Heart left ventricle (tissue), 16 donors: ENCODE measurements around the gene ELAVL2. TPM values are rescaled to one million over a fixed set of nuclear protein-coding genes. Genes with fewer than 3 reads are reported as not detected.

Experiments used
- ATAC-seq, 4 donors: fragments of 200-7000 bp; cut with Tn5 transposase; one replicate each; pipeline ENCODE4 v1.9.1; 2020 to 2022; ENCODE audit warnings: moderate library complexity in 4 of 4, mild to moderate bottlenecking in 3 of 4, moderate number of reproducible peaks in 1 of 4
- DNase-seq, 5 donors: peaks; one replicate each; pipeline ENCODE4 v3.0.0-alpha.2; 2020
- H3K27ac ChIP-seq, 12 donors: fragments of 200-600 bp; sonication (generic) in 4 of 12; one replicate each; pipeline versions ENCODE4 v1.5.0 to v1.8.0; 2016 to 2022; ENCODE audit warnings: mild to moderate bottlenecking in 2 of 12
- H3K27me3 ChIP-seq, 9 donors: fragments of 200-600 bp; sonication (generic) in 2 of 9; one replicate each; pipeline versions ENCODE4 v1.5.1 to v1.8.0; 2016 to 2022; ENCODE audit warnings: mild to moderate bottlenecking in 3 of 9
- H3K36me3 ChIP-seq, 9 donors: fragments of 200-600 bp; sonication (generic) in 2 of 9; one replicate each; pipeline versions ENCODE4 v1.5.0 to v1.8.0; 2018 to 2022; ENCODE audit warnings: mild to moderate bottlenecking in 2 of 9
- H3K4me1 ChIP-seq, 12 donors: fragments of 200-600 bp; sonication (generic) in 4 of 12; one replicate each; pipeline versions ENCODE4 v1.5.0 to v1.8.0; 2016 to 2022; ENCODE audit warnings: mild to moderate bottlenecking in 3 of 12
- H3K4me3 ChIP-seq, 12 donors: fragments of 200-600 bp; sonication (generic) in 4 of 12; one replicate each; pipeline versions ENCODE4 v1.5.0 to v1.8.0; 2017 to 2022; ENCODE audit warnings: mild to moderate bottlenecking in 9 of 12, moderate library complexity in 4 of 12
- H3K9me3 ChIP-seq, 12 donors: fragments of 200-600 bp; sonication (generic) in 4 of 12; one replicate each; pipeline versions ENCODE4 v1.5.0 to v1.8.0; 2016 to 2022; ENCODE audit warnings: mild to moderate bottlenecking in 1 of 12
- POLR2A ChIP-seq, 2 donors: fragments of 450-650 bp; IDR thresholded peaks; one replicate each; pipeline ENCODE4 v1.6.1; 2017; ENCODE audit warnings: antibody characterized with exemption in 2 of 2, mild to moderate bottlenecking in 2 of 2, moderate library complexity in 2 of 2
- WGBS, 4 donors: extraction: QIAGEN DNeasy Blood & Tissue Kit in 2 of 4; methylation state at CpG; one replicate each; pipeline versions ENCODE4 v1.1.5 to v1.1.7; 2013 to 2018; 5-methylcytosine and 5-hydroxymethylcytosine counted together
- intact Hi-C, 10 donors: fragments of 100-400 bp; cut with DNase I; formaldehyde crosslinking; loops; one replicate each; pipeline versions ENCODE4 v1.11.1 to v1.14.2; 2022
- long read RNA-seq, 3 donors: library from polyadenylated mRNA; unstranded; transcript quantifications; one replicate each; pipeline ENCODE4 v2.0.0, GENCODE V29; 2020 to 2021
- polyA plus RNA-seq, 2 donors: library from polyadenylated mRNA; stranded (reverse); fragments of 200-250 nt; gene quantifications; one replicate each; pipeline ENCODE4 v1.2.3, GENCODE V29; 2013
- total RNA-seq, 9 donors: library from RNA; depleted of rRNA in 2 of 9; stranded (reverse); fragments of >200 nt in 2 of 9; fragmentation: NEBNext Ultra II Directional in 3 of 9; extraction: Animal tissue kit (Norgen Biotek cat#: 25700) in 3 of 9; gene quantifications; one replicate each; pipeline versions ENCODE4 v1.1.0 to v1.2.4, GENCODE V29; 2016 to 2023
- TF ChIP-seq, protein P1 (sequence below), 12 donors: fragments of 200-600 bp; sonication (generic) in 4 of 12; IDR thresholded peaks; one replicate each; pipeline versions ENCODE4 v1.5.0 to v1.8.0; 2018 to 2022; ENCODE audit warnings: antibody characterized with exemption in 12 of 12, mild to moderate bottlenecking in 5 of 12
- donor health status: ischemic (EF 13 %, LVEDD 7.1; RV severe dilation, severe dysfunction).
- donor health status: healthy with polysubstance abuse.
- donor health status: DM: no; HTN: yes; CAD: no.
- donor health status: DM: no; HTN: no; CAD: no.
- donor health status: ischemic (EF 25% LVEDD 6.9; RV normal size, moderate dysfunction).
- donor health status: ischemic (EF 25% LVEDD 5.7; RV mildly dilated, moderate dysfunction).
- donor health status: healthy.
- donor health status: DM: yes; HTN: yes; CAD: no.
- donor health status: ischemic (EF 35%, LVEDD 5.7; RV mildly dilated, moderate dysfunction).
- donor health status: nonischemic (EF 11% LVEDD 7.7; RV severe dilation, severe dysfunction).
- donor health status: DM: yes; HTN: yes; CAD: no.
- donor health status: PGD.
- donor health status: ischemic (EF 29% LVEDD 5.4; RV normal size, mild dysfunction).
- donor health status: nonischemic (EF 23%, LVEDD 6.1; RV moderate dilation, normal function).

Gene ELAVL2
- under 1 TPM in 5 of 9 donors, not detected in 4; 0.08 to 0.30 (median 0.19) TPM for total RNA-seq
- not detected for polyA plus RNA-seq
- long read RNA-seq, donor 1 = 0 reads
- long read RNA-seq, donor 2 = 0 reads
- long read RNA-seq, donor 3 = 0 reads

DNA sequence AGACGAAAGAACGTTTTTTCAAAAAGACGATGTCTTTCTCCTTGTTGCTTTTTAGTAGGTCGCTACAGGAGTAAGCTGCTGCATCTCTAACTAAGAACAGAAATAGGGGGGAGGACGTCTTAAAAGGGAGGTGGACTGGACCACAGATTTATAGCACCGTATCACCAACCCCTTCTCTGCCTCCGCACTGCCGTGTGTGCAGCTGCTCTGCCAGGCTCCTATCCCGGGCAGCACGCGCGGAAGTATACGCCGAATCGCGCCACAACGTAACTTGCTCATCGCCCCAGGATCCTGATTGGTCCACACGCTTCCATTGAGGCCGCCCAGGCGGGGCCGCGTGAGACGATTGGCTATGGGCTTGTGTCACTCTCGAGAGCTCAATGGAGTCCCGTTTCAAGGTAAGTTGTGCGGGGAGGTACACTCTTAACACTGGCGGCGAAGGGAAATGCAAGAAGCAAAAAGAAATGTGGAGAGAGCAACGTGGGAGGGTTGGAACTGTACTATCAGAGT is at the start of gene ELAVL2:
ELAVL2 (minus strand) TSS at position 121 of the 510 bp plus-strand sequence. CDS start 64,006 bp downstream, outside the sequence.
- H3K27ac ChIP-seq = no peak within 1 kb of the TSS
- DNase-seq (peak; percentile 74 to 84 (median 79)), ATAC-seq (peak; percentile 91 to 97 (median 94))
- H3K36me3 ChIP-seq = no peaks in the 10 kb centered on the region
- H3K27me3 ChIP-seq = peaks cover 35 to 98% (median 86%) of the 10 kb centered on the region in 9 donors
- no peak for TF ChIP-seq POLR2A (IDR thresholded peaks at IDR 0.05)
- TF ChIP-seq, protein P1, sequence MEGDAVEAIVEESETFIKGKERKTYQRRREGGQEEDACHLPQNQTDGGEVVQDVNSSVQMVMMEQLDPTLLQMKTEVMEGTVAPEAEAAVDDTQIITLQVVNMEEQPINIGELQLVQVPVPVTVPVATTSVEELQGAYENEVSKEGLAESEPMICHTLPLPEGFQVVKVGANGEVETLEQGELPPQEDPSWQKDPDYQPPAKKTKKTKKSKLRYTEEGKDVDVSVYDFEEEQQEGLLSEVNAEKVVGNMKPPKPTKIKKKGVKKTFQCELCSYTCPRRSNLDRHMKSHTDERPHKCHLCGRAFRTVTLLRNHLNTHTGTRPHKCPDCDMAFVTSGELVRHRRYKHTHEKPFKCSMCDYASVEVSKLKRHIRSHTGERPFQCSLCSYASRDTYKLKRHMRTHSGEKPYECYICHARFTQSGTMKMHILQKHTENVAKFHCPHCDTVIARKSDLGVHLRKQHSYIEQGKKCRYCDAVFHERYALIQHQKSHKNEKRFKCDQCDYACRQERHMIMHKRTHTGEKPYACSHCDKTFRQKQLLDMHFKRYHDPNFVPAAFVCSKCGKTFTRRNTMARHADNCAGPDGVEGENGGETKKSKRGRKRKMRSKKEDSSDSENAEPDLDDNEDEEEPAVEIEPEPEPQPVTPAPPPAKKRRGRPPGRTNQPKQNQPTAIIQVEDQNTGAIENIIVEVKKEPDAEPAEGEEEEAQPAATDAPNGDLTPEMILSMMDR (IDR thresholded peaks at IDR 0.05) = no peak
- intact Hi-C loops = no loop called here
- no peaks in the 10 kb centered on the region for H3K9me3 ChIP-seq
- WGBS, 4 donors = 1 to 2% (median 2%) methylated on average over 30 of the region's 30 CpGs
- peak within 1 kb of the TSS in 11 of 12 donors; percentile 7 to 62 (median 45) for H3K4me3 ChIP-seq
- peaks cover 0 to 37% (median 11%) of the 10 kb centered on the region in 12 donors for H3K4me1 ChIP-seq

DNA sequence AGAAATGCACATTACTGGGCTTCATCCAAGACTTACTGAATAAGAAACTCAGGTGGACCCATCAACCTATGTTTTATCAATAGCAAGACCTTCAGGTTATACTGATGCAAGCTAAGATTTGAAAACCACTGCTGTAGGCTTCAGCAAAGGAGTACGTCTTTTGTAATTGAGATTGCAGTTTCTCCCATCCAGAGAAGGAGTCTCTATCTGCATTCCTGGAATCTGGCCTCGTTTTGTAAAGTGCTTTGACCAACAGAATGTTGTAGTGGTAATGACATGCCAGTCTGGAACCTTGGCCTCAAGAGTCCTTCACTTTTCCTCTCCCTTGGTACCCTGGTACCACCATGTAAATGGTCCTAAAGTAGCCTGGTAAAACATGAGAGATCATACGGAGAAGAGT is 32.2 kb upstream of the ELAVL2 start:
- peaks cover 0 to 11% (median 0%) of the 10 kb centered on the region in 12 donors for H3K9me3 ChIP-seq
- intact Hi-C loops = loop anchor here in 1 of 10 donors (10.0 kb wide), 1 partner anchor 63 kb away; no protein-coding TSS in a partner anchor
- no peaks in the 10 kb centered on the region for H3K4me1 ChIP-seq
- no peak for TF ChIP-seq POLR2A (IDR thresholded peaks at IDR 0.05)
- TF ChIP-seq, protein P1 (IDR thresholded peaks at IDR 0.05) = no peak
- no peak for DNase-seq
- no peak for ATAC-seq
- H3K27ac ChIP-seq = no peak overlapping the region
- 62 to 79% (median 64%) methylated on average over 3 of the region's 3 CpGs for WGBS, 4 donors
- H3K27me3 ChIP-seq = peaks cover 0 to 8% (median 0%) of the 10 kb centered on the region in 9 donors
- H3K4me3 ChIP-seq = no peak overlapping the region
- H3K36me3 ChIP-seq = no peaks in the 10 kb centered on the region

DNA sequence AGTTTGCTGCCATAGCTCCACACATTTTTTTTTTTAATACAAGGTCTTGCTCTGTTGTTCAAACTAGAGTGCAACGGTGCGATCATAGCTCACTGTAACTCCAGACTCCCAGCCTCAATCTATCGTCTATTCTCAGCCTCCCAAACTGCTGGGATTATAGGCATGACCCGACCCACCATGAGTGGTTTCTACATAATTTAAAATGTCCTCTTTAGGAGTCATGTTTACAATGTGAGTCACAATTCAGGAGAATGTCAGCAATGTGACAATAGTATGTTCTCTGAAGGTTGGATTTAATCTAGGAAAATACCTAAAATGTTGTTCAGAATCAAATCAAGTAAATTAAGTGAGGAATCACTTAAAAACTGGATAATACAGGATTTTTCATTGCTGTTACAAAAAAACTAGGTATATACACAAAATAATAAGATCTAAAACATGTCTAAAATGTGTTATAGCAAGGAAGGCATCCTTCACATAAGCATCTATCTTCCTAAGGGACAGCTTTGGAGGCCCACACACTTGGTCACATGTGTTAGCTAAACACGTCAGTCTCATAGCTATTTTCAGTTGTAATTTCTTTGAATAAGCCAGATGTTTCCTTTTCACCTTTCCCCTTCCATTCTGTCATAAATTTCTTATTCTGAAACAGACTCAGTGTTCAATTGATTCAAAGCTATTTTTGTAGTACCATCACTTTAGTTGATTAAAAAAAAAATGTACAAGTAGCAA is 30.0 kb upstream of the ELAVL2 start:
- WGBS, 4 donors = 72 to 76% (median 74%) methylated on average over 5 of the region's 5 CpGs
- peaks cover 0 to 3% (median 0%) of the 10 kb centered on the region in 12 donors for H3K9me3 ChIP-seq
- H3K4me3 ChIP-seq = no peak overlapping the region
- no peaks in the 10 kb centered on the region for H3K36me3 ChIP-seq
- no peak overlapping the region for H3K27ac ChIP-seq
- no peak for ATAC-seq
- no peak for TF ChIP-seq POLR2A (IDR thresholded peaks at IDR 0.05)
- TF ChIP-seq, protein P1 (IDR thresholded peaks at IDR 0.05) = no peak
- intact Hi-C loops = loop anchor here in 1 of 10 donors (10.0 kb wide), 1 partner anchor 61 kb away; no protein-coding TSS in a partner anchor
- peaks cover 0 to 24% (median 7%) of the 10 kb centered on the region in 9 donors for H3K27me3 ChIP-seq
- no peak for DNase-seq
- H3K4me1 ChIP-seq = peaks cover 0 to 5% (median 1%) of the 10 kb centered on the region in 12 donors
